Activated CD4-positive, alpha-beta T cell treated with anti-CD3 and anti-CD28 coated beads, Interleukin-2, amount 50 U/mL, for 24 hours (primary cell): ENCODE results near the gene ASB4.

Experiments
- DNase-seq, 2 donors: peaks; one replicate each; pipeline ENCODE4 v3.0.0-alpha.2; 2020; ENCODE audit warnings: low read depth in 1 of 2, low spot score in 1 of 2

Gene ASB4

GRCh38 chr7:95525503-95525902, 39.8 kb downstream of the ASB4 start:
- DNase-seq: no peak

- DNase-seq: no peak
These were observed 40.5 kb downstream of the ASB4 start for GRCh38 chr7:95526128-95526738.

- DNase-seq: no peak
These were observed 41.5 kb downstream of the ASB4 start for GRCh38 chr7:95527033-95527775.

- DNase-seq: no peak
These were observed 42.1 kb downstream of the ASB4 start for GRCh38 chr7:95527776-95528250.

- no peak for DNase-seq
These were observed 44.0 kb downstream of the ASB4 start for GRCh38 chr7:95529701-95530100.

- DNase-seq: no peak
These were observed 45.1 kb downstream of the ASB4 start for GRCh38 chr7:95530881-95531280.

- DNase-seq: no peak
These were observed 46.0 kb downstream of the ASB4 start for GRCh38 chr7:95531605-95532219.

GRCh38 chr7:95534796-95535195, 49.1 kb downstream of the ASB4 start:
- no peak for DNase-seq

- no peak for DNase-seq
These were observed 49.9 kb downstream of the ASB4 start for GRCh38 chr7:95535662-95536061.

GRCh38 chr7:95536656-95537311, 51.0 kb downstream of the ASB4 start:
- no peak for DNase-seq

- no peak for DNase-seq
These were observed 51.7 kb downstream of the ASB4 start for GRCh38 chr7:95537468-95537867.

GRCh38 chr7:95539426-95539825, 53.7 kb downstream of the ASB4 start:
- no peak for DNase-seq

GRCh38 chr7:95540366-95540765, 54.6 kb downstream of the ASB4 start:
- no peak for DNase-seq

GRCh38 chr7:95543312-95543711, 57.6 kb downstream of the ASB4 start:
- no peak for DNase-seq

- DNase-seq: no peak
These were observed 58.4 kb downstream of the ASB4 start for GRCh38 chr7:95544171-95544570.

GRCh38 chr7:95545007-95545615, 59.4 kb downstream of the ASB4 start:
- DNase-seq: no peak

- DNase-seq: no peak
These were observed 59.9 kb downstream of the ASB4 start for GRCh38 chr7:95545673-95546072.

- no peak for DNase-seq
These were observed 60.9 kb downstream of the ASB4 start for GRCh38 chr7:95546647-95547046.

GRCh38 chr7:95547361-95548348, 61.9 kb downstream of the ASB4 start:
- DNase-seq: no peak

GRCh38 chr7:95549818-95550529, 64.2 kb downstream of the ASB4 start:
- DNase-seq: no peak
